Measurements from ENCODE around the gene POF1B. TPM values are rescaled to one million over a fixed set of nuclear protein-coding genes. Genes with fewer than 3 reads are reported as not detected.
A peak's percentile ranks its signal among the peaks of the same experiment; 100 is the strongest.

Gene POF1B, protein sequence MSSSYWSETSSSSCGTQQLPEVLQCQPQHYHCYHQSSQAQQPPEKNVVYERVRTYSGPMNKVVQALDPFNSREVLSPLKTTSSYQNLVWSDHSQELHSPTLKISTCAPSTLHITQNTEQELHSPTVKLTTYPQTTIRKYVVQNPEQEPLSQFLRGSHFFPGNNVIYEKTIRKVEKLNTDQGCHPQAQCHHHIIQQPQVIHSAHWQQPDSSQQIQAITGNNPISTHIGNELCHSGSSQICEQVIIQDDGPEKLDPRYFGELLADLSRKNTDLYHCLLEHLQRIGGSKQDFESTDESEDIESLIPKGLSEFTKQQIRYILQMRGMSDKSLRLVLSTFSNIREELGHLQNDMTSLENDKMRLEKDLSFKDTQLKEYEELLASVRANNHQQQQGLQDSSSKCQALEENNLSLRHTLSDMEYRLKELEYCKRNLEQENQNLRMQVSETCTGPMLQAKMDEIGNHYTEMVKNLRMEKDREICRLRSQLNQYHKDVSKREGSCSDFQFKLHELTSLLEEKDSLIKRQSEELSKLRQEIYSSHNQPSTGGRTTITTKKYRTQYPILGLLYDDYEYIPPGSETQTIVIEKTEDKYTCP
- total RNA-seq: 1 to 10 TPM in 1 of 4 donors, under 1 TPM in 2, not detected in 1; 0.66 to 1.8 (median 0.83) TPM
- polyA plus RNA-seq: 10 to 100 TPM; 22.2 to 69.4 (median 63.7) TPM

DNA sequence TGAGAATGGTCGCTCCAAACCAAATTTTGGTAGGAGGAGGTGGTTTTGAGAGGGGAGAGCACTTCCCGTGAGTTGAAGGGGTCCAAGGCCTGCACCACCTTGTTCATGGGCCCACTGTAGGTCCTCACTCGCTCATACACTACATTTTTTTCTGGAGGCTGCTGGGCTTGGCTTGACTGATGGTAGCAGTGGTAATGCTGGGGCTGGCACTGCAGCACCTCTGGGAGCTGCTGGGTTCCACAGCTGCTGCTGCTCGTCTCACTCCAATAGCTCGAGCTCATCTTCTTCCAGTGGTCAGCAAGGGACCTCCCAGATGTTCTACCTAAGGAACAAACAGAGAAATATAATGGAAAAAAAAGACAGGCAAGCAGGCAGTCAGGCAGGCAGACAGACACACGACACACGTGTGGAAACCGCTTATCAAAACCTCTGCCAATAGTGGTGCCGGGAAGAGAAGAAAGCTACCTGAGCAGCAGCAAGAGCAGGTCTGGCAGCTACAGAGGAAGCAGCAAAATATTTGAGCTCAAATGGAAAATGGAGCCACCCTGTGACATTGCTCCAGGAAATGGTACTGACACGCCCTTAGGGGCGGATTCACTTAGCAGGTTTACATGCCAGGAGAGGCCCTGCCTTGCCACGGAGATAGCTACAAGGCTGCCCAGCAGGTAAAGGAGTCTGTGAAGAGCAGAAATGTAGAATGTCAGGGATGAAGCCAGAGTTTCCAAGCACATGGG is at the start of gene POF1B:
POF1B (minus strand) TSS at position 492 of the 734 bp plus-strand sequence; CDS start at position 281, 211 bp downstream.
- no peaks in the 10 kb centered on the region for H3K9me3 ChIP-seq
- TF ChIP-seq, protein P1, sequence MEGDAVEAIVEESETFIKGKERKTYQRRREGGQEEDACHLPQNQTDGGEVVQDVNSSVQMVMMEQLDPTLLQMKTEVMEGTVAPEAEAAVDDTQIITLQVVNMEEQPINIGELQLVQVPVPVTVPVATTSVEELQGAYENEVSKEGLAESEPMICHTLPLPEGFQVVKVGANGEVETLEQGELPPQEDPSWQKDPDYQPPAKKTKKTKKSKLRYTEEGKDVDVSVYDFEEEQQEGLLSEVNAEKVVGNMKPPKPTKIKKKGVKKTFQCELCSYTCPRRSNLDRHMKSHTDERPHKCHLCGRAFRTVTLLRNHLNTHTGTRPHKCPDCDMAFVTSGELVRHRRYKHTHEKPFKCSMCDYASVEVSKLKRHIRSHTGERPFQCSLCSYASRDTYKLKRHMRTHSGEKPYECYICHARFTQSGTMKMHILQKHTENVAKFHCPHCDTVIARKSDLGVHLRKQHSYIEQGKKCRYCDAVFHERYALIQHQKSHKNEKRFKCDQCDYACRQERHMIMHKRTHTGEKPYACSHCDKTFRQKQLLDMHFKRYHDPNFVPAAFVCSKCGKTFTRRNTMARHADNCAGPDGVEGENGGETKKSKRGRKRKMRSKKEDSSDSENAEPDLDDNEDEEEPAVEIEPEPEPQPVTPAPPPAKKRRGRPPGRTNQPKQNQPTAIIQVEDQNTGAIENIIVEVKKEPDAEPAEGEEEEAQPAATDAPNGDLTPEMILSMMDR (IDR thresholded peaks at IDR 0.05): no peak
- peak in 1 of 2 donors; percentile 45 for TF ChIP-seq POLR2A (IDR thresholded peaks at IDR 0.05)
- peak in 1 of 4 donors; percentile 36 for TF ChIP-seq POLR2AphosphoS5 (IDR thresholded peaks at IDR 0.05)
- no peaks in the 10 kb centered on the region for H3K27me3 ChIP-seq
- intact Hi-C loops (cut with DNase I): no loop called here
- no peak for DNase-seq
- H3K4me3 ChIP-seq: no peak within 1 kb of the TSS
- H3K27ac ChIP-seq: no peak within 1 kb of the TSS
- H3K4me1 ChIP-seq: no peaks in the 10 kb centered on the region
- H3K36me3 ChIP-seq: no peaks in the 10 kb centered on the region
- 10 to 60% methylated on average over 12 of the region's 12 CpGs for WGBS, 2 donors

DNA sequence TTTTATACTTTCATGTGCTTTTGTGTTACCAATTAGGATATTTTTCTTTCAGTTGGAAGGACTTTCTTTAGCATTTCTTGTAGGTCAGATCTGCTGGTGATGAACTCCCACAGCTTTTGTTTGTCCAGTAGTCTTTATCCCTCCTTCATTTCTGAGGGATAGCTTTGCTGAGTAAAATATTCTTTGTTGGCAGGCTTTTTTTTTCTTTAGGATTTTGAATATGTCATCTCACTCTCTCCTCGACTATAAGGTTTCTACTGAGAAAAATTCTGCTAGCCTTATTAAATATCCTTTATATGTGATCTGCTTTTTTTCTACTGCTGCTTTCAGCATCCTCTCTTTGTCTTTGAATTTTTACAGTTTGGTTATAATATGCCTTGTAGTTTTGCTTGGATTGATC is 49.6 kb upstream of the POF1B start:
- TF ChIP-seq POLR2A (IDR thresholded peaks at IDR 0.05): no peak
- TF ChIP-seq EP300 (IDR thresholded peaks at IDR 0.05): no peak
- TF ChIP-seq, protein P1 (IDR thresholded peaks at IDR 0.05): no peak
- TF ChIP-seq POLR2AphosphoS5 (IDR thresholded peaks at IDR 0.05): no peak

DNA sequence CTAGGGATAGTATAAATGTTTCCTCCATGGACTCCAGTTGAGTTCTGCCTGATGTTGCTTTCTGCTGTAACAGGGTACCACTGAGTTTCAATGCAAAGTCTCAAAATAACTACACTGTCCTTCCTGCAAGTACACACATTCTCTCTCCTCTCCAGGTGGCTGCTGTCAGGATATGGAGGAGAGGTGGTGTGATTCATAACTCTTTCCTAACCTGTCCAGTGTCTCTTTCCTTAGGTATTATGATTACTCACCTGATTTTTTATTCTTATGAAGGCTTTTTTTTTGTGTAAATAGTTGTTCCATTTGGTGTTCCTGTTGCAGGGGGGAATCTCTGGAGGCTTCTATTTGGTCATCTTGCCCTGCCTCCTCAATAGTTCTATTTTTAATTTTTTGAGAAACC is 39.8 kb upstream of the POF1B start:
- no peaks in the 10 kb centered on the region for H3K4me1 ChIP-seq
- no peaks in the 10 kb centered on the region for H3K36me3 ChIP-seq
- no peak overlapping the region for H3K4me3 ChIP-seq
- H3K9me3 ChIP-seq: no peaks in the 10 kb centered on the region
- intact Hi-C loops (cut with DNase I): no loop called here
- H3K27ac ChIP-seq: no peak overlapping the region
- TF ChIP-seq POLR2A (IDR thresholded peaks at IDR 0.05) (no peak), POLR2AphosphoS5 (IDR thresholded peaks at IDR 0.05) (no peak), EP300 (IDR thresholded peaks at IDR 0.05) (no peak)
- TF ChIP-seq, protein P1 (IDR thresholded peaks at IDR 0.05): no peak
- no peaks in the 10 kb centered on the region for H3K27me3 ChIP-seq
- no peak for DNase-seq

More for the DNA sequence above, 49.6 kb upstream of the POF1B start:
- Histone ChIP-seq H3K36me3 (no peaks in the 10 kb centered on the region), H3K27ac (no peak overlapping the region), H3K4me1 (no peaks in the 10 kb centered on the region), H3K9me3 (no peaks in the 10 kb centered on the region), H3K4me3 (no peak overlapping the region), H3K27me3 (no peaks in the 10 kb centered on the region)
- 86 to 89% methylated on average over 1 of the region's 1 CpG for WGBS, 2 donors
- intact Hi-C loops (cut with DNase I): no loop called here
- no peak for DNase-seq

DNA sequence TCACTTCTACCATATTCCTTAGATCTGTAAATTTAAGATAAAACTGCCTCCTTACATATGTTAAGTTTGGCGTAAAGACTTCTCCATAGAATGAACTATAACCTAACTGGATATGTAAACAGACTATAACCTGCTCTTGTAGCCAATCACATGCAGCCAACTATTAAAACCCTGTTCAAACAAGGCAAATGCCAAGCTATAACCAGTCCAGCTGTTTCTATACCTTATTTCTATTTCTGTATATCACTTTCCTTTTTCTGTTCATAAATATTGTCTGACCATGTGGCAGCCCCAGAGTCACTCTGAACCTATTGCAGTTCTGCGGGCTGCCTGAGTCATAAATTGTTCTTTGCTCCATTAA is 12.4 kb upstream of the POF1B start:
- TF ChIP-seq POLR2A (IDR thresholded peaks at IDR 0.05) (no peak), POLR2AphosphoS5 (IDR thresholded peaks at IDR 0.05) (no peak), EP300 (IDR thresholded peaks at IDR 0.05) (no peak)
- TF ChIP-seq, protein P1 (IDR thresholded peaks at IDR 0.05): no peak
- 18 to 64% methylated on average over 2 of the region's 2 CpGs for WGBS, 2 donors
- no peak overlapping the region for H3K4me3 ChIP-seq
- H3K36me3 ChIP-seq: no peaks in the 10 kb centered on the region
- H3K27ac ChIP-seq: no peak overlapping the region
- H3K9me3 ChIP-seq: no peaks in the 10 kb centered on the region
- intact Hi-C loops (cut with DNase I): no loop called here
- no peaks in the 10 kb centered on the region for H3K4me1 ChIP-seq
- no peaks in the 10 kb centered on the region for H3K27me3 ChIP-seq
- no peak for DNase-seq

All from sigmoid colon (tissue), 7 donors.